GM21381 (cell line): ENCODE measurements around the gene SKI.

ENCODE experiments used
- ATAC-seq: cut with Tn5 transposase; IDR thresholded peaks from one replicate; pipeline ENCODE4 v1.9.1; 2021; ENCODE audit warnings: mild to moderate bottlenecking, moderate library complexity; ENCODE audit not compliant: unreplicated experiment

Gene SKI

DNA sequence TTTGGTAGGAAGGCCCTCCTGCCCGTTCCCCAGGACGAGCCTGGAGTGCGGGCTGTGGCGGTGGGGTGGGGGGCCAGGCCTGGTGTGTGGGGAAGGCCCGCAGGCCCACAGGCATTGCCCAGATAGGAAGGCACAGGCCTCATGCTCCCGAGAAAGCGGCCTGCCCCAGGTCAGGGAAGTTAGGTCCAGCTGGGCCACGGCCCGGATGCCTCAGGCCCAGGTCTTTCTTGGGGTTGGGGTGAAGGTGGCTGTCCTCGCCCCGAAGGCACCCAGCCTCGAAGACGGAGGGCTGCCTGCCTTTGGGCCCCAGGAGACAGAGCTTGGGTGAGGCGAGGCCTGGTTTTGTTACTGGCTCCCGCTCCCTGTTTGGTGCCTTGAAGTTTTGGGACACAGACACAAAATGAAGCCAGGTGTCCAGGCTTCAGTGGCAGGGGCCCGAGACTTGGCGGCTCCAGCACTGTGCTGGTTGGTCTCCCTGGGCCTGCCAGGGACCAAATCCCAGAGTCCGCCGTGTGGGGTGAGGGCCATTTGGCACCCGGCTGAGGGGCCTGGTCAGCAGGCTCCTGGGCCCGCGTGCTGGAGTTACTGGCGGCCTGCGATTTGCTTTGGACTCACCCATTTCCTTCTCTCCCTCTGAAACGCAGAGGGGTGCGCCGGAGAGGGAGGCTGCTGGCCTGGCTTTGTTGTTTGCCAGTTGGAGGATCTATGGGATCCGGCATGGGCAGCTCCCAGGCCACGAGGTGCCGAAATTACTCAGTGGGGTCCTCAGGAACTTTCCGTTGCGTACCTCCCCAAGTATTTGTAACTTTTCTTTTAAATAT lies 2.0 kb downstream of the SKI start:
- ATAC-seq: no peak

DNA sequence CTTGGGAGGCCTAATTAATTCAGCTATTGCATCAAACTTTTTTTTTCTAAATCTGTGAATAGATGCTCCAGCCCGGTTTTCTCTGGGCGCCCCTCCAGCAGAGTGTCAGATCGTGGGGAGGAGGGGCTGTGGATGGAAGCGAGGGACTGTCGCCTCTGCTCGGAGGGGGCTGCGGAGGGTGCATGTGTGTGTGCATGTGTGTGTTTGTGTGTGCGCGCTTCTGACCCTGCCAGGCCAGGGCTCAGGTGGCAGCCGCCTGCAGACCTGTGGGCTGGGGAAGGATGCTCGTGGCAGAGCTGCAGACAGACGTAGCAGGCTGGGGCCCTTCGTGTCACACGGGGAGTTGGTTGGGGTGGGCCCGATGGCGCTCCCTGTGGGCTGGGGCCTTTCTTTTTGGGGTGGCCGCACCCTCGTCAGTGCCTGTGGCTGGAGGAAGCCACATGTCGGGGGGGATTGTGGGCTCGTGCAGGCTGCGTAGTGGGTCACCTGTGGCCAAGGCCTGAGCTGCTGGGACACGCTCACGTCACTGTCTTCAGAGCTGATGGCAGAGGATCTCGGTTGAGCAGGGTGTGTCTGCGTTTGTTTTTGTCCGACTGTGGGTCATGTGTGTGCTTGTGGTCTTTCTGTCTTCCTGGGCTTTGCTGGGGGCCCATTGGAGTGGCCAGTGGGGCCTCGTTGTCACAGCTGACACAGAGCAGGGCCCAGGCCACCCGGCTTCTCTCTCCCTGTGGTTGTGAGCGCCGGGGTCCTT lies 2.8 kb downstream of the SKI start:
- no peak for ATAC-seq

DNA sequence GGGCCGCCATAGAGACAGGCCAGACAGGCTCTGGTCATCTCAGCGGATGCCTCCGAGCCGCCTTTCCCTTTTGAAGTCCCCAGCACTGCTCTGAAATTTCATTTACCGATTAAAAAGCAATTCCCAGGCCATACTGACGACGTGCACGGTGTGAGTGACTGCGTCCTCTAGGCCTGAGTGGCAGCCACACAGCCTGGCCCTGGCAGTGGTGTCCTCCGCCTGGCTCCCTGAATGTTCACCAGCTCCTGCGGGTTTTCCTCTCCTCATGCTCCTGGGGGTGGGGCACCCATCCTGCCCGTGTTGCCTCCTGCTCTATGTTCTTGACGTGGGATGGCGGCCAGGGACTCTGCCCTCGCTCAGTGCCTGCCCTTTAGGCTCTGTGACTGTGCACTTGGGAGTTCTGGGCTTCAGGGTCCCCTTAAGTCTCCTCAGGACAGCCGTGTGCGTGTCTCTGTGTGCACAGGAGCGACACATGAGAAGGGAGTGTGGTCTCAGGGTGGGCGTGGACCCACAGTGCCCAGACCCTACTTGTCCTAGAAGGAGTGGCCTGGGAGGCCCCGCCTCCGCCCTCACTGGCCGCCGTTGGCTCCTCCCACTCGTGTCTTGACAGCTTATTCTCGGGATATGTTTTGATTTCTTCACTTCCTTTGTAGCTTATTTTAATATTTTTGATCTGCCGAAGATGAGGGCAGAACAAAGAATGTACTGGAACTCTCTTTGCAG lies 3.6 kb downstream of the SKI start:
- ATAC-seq: no peak

DNA sequence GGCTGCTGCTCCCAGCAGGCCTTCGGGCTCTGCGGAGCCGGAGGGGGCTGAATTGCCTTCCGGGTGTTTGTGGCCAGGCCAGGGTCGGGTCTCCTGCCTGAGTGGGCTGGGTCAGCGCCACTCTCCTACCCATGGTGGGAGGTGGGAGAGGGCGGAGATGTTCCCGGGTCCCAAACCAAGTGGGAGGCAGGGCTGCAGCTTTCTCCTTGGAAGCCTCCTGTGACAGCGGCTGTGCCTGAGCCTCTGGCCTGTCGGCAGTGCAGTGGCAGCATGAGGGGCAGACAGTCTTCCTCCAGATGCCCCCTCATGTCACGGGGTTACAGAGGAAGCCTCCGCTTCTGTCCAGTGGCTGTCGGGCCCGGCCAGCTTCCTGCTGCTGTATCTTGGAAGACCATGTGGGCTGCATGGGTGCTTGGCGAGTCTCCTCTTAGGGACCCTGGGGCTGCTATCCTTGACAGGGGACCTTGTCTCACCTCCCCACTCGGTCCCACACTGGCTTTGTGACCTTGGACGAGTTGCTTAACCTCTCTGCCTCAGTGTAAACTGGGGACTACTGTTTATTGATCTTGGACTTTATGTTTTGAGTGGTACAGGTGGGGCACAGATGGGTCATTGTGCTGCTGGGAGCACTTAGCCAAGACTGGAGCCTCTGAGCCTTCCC lies 4.3 kb downstream of the SKI start:
- no peak for ATAC-seq

DNA sequence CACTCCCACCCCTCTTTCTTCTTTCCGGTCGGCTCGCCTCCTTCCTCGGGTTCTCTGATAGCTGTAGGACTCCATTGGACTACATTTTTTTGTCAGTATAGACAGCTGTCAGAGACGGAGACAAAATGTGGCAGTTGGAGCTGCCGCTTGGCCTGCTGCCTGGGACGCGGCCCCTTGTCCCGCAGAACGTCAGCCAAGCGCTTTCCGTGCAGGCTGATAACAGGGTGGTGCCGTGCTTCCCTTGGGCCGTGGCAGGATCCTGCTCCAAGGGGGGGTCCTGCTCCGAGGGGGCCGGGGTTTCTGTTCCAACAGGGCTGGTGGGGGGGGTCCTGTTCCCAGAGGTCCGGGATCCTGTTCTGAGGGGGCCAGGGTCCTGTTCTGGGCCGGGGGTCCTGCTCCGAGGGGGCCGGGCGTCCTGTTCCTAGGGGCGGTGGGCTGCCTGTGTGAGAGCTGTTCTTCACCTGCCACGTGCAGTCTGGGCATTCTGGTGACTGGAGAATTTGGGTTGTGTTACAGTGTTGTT lies 4.9 kb downstream of the SKI start:
- no peak for ATAC-seq

DNA sequence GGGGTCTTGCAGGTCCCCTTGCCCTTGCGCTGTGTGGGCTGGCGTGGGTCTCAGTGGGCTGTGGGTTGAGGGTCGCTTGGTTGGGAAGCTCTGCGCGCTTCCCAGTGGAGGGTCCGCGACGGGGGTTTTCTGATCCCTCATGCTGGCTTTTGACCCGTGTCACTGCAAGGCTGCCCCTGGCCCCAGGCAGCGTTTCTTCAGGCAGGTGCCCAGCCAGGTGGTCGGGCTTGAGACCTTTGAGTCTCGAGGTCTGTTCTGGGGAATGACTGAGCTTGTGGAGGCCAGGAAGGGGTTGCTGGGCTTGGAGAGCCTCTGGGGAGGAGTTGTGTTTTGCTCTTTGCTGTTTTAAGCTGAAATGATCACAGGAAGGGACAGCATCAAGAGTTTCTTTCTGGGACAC lies 5.3 kb downstream of the SKI start:
- ATAC-seq: no peak

DNA sequence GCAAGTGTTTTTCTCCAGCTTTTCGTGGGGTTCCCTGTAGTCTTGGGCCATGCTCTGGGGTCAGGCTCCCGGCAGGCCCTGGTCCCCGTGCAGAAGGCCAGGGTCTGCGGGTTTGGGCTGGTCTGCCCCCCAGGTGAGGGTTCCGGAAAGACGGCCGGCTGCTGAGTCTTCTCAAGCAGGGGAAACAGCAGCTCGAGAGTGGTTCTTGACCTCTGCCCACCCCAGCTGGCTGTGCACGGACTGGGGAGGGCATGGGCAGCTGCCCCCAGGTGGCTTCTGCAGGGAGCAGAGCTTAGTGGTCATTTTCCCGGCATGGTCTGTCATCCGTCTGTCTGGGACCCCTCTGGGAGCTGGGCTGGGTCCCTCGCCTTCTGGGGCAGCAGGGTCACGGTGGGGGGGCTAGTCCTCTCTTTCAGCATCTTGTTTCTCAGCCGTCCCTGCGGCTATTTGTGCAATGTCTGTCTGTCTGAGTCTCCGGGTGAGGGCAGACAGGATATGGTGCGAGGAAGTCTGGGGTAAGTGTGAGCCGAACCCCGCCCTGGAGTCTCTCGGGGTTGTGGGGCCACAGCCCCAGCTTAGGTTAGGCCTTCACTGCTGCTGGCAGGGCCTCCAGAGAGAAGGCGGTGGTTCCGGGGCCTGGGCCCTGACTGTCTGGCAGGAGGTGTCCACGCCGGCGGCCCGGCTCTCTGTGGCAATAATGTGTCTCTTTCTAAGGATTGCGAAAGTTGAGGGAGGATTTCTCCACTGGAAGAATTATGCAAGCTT lies 6.1 kb downstream of the SKI start:
- peak; percentile 47 for ATAC-seq

DNA sequence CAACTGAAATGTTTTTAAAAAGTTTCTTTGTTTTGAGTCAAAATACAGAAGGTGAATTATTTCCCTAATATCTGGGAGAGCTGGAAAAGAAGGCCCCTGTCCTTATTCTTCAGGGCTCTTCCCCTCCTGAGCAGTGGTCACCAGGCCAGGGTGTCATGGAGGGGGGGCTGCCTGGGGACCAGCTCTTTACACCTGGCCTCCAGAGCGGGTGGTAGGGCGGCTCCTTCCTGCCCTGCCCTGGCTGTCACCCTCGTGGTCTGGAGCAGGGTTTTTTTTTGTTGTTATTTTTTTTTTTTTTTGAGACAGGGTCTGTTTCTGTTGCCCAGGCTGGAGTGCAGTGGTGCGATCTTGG lies 6.6 kb downstream of the SKI start:
- no peak for ATAC-seq

DNA sequence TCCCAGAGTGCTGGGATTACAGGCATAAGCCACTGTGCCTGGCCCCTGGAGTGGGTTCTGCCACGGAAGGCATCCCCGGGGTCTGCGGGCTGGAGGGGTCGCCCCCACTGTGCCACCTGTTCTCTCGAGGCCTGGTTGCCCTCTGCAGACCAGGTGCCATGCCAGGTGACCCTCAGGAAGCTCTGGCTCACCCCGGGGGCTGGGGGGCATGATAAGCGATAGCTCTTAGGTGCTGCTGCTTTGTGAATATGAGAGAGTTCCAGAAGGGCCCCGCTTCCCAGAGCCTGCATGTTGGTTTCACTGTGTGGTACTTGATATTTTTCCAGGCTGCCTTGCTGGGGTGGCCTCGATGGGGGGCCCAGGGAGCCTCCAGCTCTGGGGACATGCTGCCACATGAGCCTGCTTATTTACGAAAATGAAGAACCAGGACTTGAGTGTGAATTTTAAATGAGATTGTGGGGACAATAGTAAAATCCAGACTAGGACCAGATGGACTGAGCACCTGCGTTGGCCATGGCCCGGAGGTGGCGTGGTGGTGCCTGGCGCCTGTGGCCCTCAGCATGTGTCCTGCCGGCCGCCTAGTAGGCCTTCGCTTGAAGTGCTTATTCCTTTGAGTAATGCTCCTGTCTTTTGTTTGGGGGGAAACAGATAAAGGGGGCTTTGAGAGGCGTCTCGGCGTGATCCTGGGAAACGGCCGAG lies 7.3 kb downstream of the SKI start:
- ATAC-seq: no peak

DNA sequence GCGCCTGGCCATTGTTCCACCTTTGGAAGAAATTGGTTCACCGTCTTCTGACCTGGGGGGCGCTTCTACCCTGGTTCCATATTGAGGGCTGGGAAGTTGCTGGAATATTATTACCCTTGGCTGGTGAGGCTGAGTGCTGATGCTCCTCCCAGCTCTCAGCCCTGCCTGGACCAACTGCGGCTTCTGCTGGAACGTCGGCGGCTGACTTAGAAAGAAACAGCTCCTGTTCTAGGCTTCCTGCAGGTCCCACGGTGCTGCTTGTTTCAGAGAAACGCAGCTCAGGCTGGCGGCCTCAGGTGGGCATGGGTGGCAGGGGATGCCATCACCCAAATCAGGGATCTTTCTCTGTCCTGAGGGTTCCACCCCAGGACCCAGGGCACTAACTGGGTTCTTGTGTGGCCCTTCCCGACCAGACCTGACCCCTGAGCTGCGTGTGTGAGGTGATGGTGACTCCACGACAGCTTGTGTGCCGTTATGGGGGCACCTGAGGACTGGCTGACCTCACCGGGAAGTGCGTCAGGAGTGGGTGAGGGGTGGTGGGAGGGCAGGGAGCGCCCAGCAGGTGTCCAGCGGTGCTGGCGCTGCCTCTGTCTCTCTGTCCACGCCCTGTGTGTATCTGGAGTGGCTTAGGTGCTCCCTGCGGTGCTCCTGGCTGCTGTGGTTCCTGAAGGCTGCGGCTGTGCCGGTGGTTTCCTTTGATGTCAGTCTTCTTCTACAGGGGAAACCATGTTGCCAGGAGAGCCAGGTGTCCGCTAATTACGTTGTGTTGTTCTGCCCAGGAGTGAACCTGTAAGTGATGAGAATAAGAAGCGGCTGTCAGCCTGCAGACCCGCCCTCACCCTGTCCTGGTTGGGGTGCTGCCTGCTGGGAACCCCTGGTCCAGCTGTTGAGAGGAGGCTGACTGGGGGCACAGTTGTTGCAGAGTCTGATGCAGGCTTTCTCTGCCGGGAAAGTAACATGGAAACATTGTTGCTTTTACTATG lies 8.9 kb downstream of the SKI start:
- no peak for ATAC-seq

DNA sequence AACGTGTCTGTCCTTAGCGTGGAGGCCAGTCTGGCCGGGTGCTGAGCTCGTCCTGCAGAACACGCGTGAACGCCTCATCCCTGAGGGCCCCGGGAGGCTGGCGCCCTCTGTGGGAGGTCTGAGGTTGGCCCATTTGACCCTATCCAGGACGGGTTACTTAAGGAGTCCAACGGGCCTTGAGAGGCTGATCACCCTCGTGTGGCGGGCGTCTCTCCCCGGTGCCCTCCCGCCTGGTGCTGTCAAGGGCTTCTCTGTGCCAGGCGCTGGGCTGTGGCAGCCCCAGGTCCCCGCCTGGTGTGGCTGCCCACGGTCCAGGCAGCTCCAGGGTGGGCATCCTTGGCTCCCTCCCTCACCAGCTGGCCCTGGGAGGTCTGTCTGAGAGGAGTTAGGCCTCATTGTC lies 9.7 kb downstream of the SKI start:
- no peak for ATAC-seq

DNA sequence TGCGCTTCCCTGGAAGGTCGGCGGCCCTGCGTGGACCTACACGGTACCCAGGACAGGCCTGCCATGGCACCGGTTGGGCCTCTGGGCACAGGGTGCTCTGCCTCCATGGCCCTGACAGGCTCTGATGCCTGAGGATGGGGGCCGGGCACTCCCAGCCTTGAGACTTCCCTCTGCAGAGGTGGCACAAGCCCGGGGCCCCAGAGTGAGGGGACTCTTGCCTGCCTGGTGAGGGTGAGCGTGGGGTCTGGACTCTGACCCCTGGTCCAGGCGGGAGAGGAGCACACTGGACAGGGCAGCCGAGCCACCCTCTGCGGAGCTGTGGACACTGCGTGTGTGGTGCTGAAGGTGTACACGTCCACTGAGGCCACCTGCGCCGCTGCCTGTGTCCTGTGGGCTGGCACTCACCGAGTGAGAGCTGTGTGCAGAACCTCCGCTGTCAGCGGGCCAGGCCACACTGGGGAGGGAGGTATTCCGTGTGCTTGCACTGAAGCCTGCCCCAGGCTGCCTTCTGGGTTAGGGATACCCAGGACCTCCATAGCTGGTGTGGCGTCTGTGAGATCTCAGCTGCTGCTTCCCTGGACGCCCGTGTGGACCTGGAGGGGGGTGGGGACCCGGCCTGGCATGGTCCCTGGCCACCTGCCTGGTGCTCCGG lies 10.4 kb downstream of the SKI start:
- no peak for ATAC-seq

DNA sequence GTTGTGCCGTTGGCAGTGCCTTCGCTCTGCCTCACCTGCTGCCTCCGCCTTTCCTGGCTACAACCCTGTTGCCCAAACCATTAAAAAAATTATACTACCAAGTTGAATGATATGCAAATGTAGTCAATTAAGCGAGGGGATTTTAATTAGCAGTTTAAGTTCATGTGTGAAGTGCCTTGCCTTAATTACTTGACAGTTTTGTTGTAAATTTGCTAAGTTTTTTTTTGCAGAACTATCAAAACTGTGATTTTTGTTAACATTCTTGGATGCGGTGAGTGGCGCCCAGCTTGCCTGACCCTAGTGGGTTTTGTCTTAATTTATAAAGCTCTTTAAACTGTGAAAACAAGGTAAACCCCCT lies 10.9 kb downstream of the SKI start:
- ATAC-seq: no peak

DNA sequence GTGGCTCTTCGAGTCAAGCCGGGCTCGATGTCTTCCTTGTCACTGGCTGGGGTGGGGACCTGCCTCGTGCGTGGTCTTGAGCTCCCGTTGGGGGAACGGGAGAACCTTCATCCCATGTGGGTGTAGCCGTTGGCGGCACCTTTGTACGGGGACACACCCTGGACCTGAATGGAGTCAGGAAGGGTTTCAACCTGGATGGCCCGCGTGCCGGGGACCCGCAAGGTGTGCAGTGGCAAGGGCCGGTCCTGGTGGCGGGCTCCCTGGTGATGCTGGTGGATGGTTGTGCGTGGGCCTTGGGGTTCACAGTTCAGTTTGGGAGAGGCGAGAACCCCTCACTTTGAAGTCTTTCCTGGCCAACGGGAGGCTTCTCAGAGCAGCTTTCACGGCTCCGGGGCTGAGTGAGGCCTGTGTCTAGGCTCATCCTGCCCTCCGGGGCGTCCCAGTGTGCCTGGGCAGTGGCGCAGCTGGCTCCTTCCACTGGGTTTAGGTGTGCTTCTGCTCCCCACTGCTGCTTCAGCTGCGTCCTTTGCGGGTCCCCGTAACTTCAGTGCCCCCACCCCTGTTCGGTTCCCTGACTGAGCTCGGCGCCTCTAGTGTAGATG lies 11.4 kb downstream of the SKI start:
- no peak for ATAC-seq

DNA sequence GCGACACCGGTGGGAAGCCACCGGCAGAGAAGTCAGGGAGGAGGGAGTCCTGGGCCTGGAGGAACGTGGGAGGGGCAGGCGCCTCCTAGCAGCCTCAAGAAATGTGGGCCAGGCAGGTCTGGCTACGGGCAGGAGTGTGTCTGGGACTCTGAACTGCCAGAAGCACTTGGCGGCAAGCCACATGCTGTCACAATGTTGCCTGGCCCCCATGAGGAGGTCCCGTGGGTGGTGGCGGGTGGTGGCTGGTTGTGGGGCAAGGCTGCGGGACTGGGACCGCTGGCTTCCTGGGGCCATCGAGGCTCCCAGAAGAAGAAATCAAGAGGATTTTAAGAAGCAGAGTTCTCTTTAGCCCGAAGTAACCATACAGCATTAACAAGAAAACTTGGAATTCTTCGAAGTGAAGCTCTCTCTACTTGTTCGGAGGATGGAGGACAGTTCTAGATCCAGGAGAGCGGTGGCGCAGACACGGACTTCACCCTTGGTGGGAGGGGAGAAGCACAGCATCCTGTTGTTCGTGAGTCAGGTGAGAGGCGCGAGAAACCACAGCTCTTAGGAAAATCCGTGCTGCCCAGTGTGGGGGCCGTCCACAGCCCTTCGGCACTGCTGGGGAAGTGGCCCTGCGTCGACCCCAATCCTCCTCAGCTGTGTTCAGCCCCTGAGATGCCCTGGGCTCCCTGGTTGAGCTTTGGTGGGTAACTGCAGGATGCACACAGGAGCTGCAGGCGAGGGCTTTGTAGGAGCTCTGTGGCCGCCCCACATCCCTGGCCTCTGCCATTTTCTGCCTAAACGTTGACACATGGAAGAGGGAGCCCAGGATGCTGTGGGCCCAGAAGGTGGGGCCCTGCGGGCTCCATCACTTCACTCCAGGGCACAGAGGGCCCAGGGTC lies 12.4 kb downstream of the SKI start:
- no peak for ATAC-seq

DNA sequence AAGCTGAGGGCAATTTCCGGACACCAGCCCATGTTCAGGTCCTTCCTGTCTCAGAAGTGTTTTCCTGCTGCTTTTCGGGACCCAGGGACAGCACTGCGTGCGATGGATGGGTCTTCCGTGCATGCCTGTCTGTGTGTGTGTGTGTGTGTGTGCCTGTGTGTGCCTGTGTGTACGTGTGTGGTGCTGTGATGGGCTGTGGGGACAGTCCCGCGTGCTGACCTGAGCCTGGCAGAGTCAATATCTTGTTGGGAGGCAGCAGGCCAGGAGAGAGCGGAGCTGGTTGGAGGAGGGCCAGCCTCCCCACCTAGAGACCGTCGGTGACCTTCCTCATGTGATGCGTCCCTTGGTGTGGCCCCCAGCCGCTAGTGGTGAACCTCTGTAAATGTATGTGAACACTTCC lies 13.7 kb downstream of the SKI start:
- no peak for ATAC-seq
